CD4-positive, alpha-beta memory T cell (primary cell): ENCODE results near the gene ERI3. TPM values are rescaled to one million over a fixed set of nuclear protein-coding genes. Genes with fewer than 3 reads are reported as not detected.
A peak's percentile ranks its signal among the peaks of the same experiment; 100 is the strongest.

Experiments used
- CTCF ChIA-PET: fragments of 350-600 bp; sonication (Branson Sonifier 250); formaldehyde crosslinking; loops from one replicate; lab custom pipeline; 2021; ENCODE audit warnings: inconsistent platforms; ENCODE audit not compliant: partially characterized antibody; lab: Charles Lee
- POLR2A ChIA-PET: fragments of 350-600 bp; sonication (Branson Sonifier 250); formaldehyde crosslinking; loops from one replicate; lab custom pipeline; 2021; ENCODE audit not compliant: partially characterized antibody; lab: Charles Lee
- DNase-seq, 5 donors: peaks; one replicate each; pipeline versions ENCODE4 v3.0.0 to v3.0.0-alpha.2; 2020 to 2022; ENCODE audit warnings: mixed read lengths in 1 of 5
- H3K27ac ChIP-seq: one replicate; pipeline ENCODE4 v1.7.0; 2013; ENCODE audit warnings: low read depth, low read length
- H3K27me3 ChIP-seq: 2 replicates; pipeline ENCODE4 v1.7.0; 2013; ENCODE audit warnings: mild to moderate bottlenecking, low read length, moderate library complexity; ENCODE audit not compliant: insufficient read depth
- H3K36me3 ChIP-seq: 2 replicates; pipeline ENCODE4 v1.7.0; 2013; ENCODE audit warnings: mild to moderate bottlenecking, low read length, moderate library complexity; ENCODE audit not compliant: insufficient read depth
- H3K4me1 ChIP-seq: 2 replicates; pipeline ENCODE4 v1.7.0; 2013; ENCODE audit warnings: mild to moderate bottlenecking, low read length, moderate library complexity; ENCODE audit not compliant: insufficient read depth
- H3K4me3 ChIP-seq, 2 donors: one replicate each; pipeline ENCODE4 v1.7.0; 2013; ENCODE audit warnings: low read length in 2 of 2, mild to moderate bottlenecking in 1 of 2
- H3K9me3 ChIP-seq, 2 donors: one replicate each; pipeline ENCODE4 v1.7.0; 2013; ENCODE audit warnings: low read length in 2 of 2, control low read depth in 1 of 2; ENCODE audit not compliant: control insufficient read depth in 1 of 2
- H3K27ac Mint-ChIP-seq, 7 donors: one replicate each; pipeline ENCODE4 v1.8.0; 2020 to 2021; ENCODE audit warnings: mixed read lengths in 7 of 7, mild to moderate bottlenecking in 6 of 7, inconsistent platforms in 3 of 7, moderate library complexity in 3 of 7
- H3K27me3 Mint-ChIP-seq, 2 donors: one replicate each; pipeline ENCODE4 v1.8.0; 2020 to 2021; ENCODE audit warnings: mixed read lengths in 2 of 2
- H3K36me3 Mint-ChIP-seq, 2 donors: one replicate each; pipeline ENCODE4 v1.8.0; 2020 to 2021; ENCODE audit warnings: mixed read lengths in 2 of 2, inconsistent platforms in 1 of 2, mild to moderate bottlenecking in 1 of 2
- H3K4me1 Mint-ChIP-seq, 4 donors: one replicate each; pipeline ENCODE4 v1.8.0; 2020 to 2021; ENCODE audit warnings: mixed read lengths in 4 of 4, mild to moderate bottlenecking in 1 of 4
- H3K4me3 Mint-ChIP-seq, 8 donors: one replicate each; pipeline ENCODE4 v1.8.0; 2020 to 2021; ENCODE audit warnings: mixed read lengths in 8 of 8, mild to moderate bottlenecking in 7 of 8, moderate library complexity in 6 of 8, inconsistent platforms in 3 of 8
- H3K9me3 Mint-ChIP-seq, 8 donors: one replicate each; pipeline ENCODE4 v1.8.0; 2020 to 2021; ENCODE audit warnings: mixed read lengths in 8 of 8, mild to moderate bottlenecking in 5 of 8, inconsistent platforms in 3 of 8, moderate library complexity in 1 of 8
- intact Hi-C: fragments of 100-400 bp; cut with micrococcal nuclease; formaldehyde crosslinking; loops from one replicate; pipeline ENCODE4 v1.15.1; 2023
- polyA plus RNA-seq, 2 donors: library from polyadenylated mRNA; unstranded; fragments of 300-500 nt; fragmentation: Illumina TruSeq; gene quantifications; one replicate each; pipeline ENCODE4 v1.2.3, GENCODE V29; 2021
- total RNA-seq, 2 experiments: library from RNA; stranded (reverse); gene quantifications; one replicate each; pipeline ENCODE4 v1.2.3, GENCODE V29; 2021

Gene ERI3
- total and polyA plus RNA-seq, 4 experiments from 2014 or later = 26.4 to 59.4 (median 31.7) TPM

DNA sequence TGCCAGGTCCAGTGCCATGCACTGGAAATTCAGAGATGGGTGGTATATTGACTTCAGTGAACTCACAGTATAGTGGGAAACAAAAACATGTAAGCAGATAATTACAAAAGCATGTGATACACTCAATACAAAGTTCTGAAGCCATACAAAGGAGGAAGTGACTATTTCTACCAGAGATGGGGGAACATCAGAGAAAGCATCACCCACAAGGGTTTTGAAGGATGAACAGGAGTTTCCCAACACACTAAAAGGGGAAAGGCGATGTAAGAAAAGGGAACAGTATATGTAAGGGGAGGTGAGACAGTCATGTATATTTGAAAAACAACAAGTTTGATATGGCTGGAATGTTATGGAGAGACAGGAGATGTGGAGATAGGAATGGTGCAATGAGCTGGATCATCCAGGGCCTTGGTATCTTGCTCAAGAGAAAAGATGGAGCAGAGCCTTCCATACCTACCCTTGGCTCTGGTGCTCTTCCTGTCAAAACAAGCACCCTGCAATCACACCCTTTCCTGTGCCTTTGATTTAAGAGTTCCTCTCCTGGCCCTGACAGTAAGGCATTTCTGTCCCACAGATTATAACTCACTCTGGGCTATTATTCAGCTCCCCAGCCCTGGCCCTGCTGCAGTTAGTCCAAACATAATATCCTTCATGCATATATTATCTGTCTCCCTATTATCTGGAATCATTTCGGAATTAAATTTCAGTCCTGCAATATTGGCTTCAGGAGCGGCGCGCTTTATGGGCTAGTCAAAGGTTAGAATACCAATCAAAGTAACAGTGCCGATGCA lies 81.3 kb downstream of the ERI3 start:
- no peak for DNase-seq
- ChIA-PET CTCF (no interaction called here), POLR2A (no interaction called here)
- Mint-ChIP-seq H3K9me3 (no peaks in the 10 kb centered on the region), H3K36me3 (peaks cover 2 to 10% of the 10 kb centered on the region in 2 donors), H3K4me1 (peaks cover 0 to 24% (median 18%) of the 10 kb centered on the region in 4 donors), H3K27ac (peak overlapping the region in 3 of 7 donors; percentile 15 to 43 (median 22)), H3K4me3 (peak overlapping the region in 2 of 8 donors; percentile 3 to 32), H3K27me3 (no peaks in the 10 kb centered on the region)
- H3K27me3 ChIP-seq = no peaks in the 10 kb centered on the region
- peaks cover 22% of the 10 kb centered on the region for H3K4me1 ChIP-seq
- no peaks in the 10 kb centered on the region for H3K36me3 ChIP-seq
- intact Hi-C loops = no loop called here
- no peak overlapping the region for H3K4me3 ChIP-seq
- H3K9me3 ChIP-seq = no peaks in the 10 kb centered on the region
- H3K27ac ChIP-seq = no peak overlapping the region

DNA sequence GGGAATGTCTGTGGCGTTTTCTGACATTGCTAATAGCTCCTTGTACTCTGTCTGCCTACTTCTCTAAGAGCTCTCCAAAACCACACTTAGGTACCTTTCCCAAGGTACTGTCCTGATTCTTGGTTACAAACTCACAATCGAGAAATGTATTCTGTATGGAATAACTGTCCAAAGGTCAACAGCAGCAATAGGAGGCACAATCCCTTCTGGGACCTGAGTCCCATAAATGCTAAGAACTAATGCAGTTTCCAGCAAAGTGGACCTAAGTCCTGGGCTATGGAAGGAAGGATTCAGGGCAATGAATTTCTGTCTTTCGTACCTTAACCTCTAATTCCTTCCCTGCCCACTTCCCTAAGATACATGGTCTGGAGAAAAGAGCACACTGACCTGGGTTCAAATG lies 82.1 kb downstream of the ERI3 start:
- ChIA-PET POLR2A (no interaction called here), CTCF (interaction anchor here (1.0 kb wide), 1 partner anchor 53 kb away, joined by 3 read pairs; no protein-coding TSS in a partner anchor)
- Histone ChIP-seq H3K4me1 (peaks cover 22% of the 10 kb centered on the region), H3K9me3 (no peaks in the 10 kb centered on the region), H3K27ac (no peak overlapping the region), H3K4me3 (no peak overlapping the region), H3K27me3 (no peaks in the 10 kb centered on the region), H3K36me3 (no peaks in the 10 kb centered on the region)
- Mint-ChIP-seq H3K27ac (no peak overlapping the region), H3K36me3 (peaks cover 2 to 10% of the 10 kb centered on the region in 2 donors), H3K4me1 (peaks cover 0 to 24% (median 18%) of the 10 kb centered on the region in 4 donors), H3K9me3 (no peaks in the 10 kb centered on the region), H3K4me3 (no peak overlapping the region), H3K27me3 (no peaks in the 10 kb centered on the region)
- no peak for DNase-seq
- intact Hi-C loops = no loop called here

- DNase-seq = no peak
- no peaks in the 10 kb centered on the region for H3K9me3 ChIP-seq
- Mint-ChIP-seq H3K9me3 (no peaks in the 10 kb centered on the region), H3K27me3 (no peaks in the 10 kb centered on the region), H3K27ac (no peak overlapping the region), H3K36me3 (peaks cover 3 to 10% of the 10 kb centered on the region in 2 donors), H3K4me1 (peaks cover 0 to 26% (median 18%) of the 10 kb centered on the region in 4 donors), H3K4me3 (no peak overlapping the region)
- H3K27me3 ChIP-seq = no peaks in the 10 kb centered on the region
- no peak overlapping the region for H3K27ac ChIP-seq
- H3K4me3 ChIP-seq = no peak overlapping the region
- POLR2A ChIA-PET = no interaction called here
- CTCF ChIA-PET = no interaction called here
- intact Hi-C loops = no loop called here
- no peaks in the 10 kb centered on the region for H3K36me3 ChIP-seq
- peaks cover 22% of the 10 kb centered on the region for H3K4me1 ChIP-seq
Observed at GRCh38 chr1:44271646-44272045, 83.4 kb downstream of the ERI3 start.

- Histone ChIP-seq H3K27me3 (no peaks in the 10 kb centered on the region), H3K9me3 (no peaks in the 10 kb centered on the region), H3K36me3 (no peaks in the 10 kb centered on the region), H3K4me3 (no peak overlapping the region), H3K4me1 (peaks cover 22% of the 10 kb centered on the region), H3K27ac (no peak overlapping the region)
- Mint-ChIP-seq H3K36me3 (peaks cover 3 to 10% of the 10 kb centered on the region in 2 donors), H3K27ac (peak overlapping the region in 1 of 7 donors; percentile 19), H3K27me3 (no peaks in the 10 kb centered on the region), H3K4me3 (no peak overlapping the region), H3K4me1 (peaks cover 0 to 26% (median 18%) of the 10 kb centered on the region in 4 donors), H3K9me3 (no peaks in the 10 kb centered on the region)
- no peak for DNase-seq
- CTCF ChIA-PET = no interaction called here
- POLR2A ChIA-PET = no interaction called here
- intact Hi-C loops = no loop called here
Observed at GRCh38 chr1:44270686-44271628, 84.1 kb downstream of the ERI3 start.

GRCh38 chr1:44268054-44268453 lies 87.0 kb downstream of the ERI3 start:
- Mint-ChIP-seq H3K27ac (peak overlapping the region in 1 of 7 donors; percentile 42), H3K27me3 (no peaks in the 10 kb centered on the region), H3K36me3 (peaks cover 3 to 15% of the 10 kb centered on the region in 2 donors), H3K9me3 (no peaks in the 10 kb centered on the region), H3K4me3 (no peak overlapping the region), H3K4me1 (peaks cover 0 to 10% (median 0%) of the 10 kb centered on the region in 4 donors)
- Histone ChIP-seq H3K4me1 (no peaks in the 10 kb centered on the region), H3K9me3 (no peaks in the 10 kb centered on the region), H3K4me3 (no peak overlapping the region), H3K36me3 (no peaks in the 10 kb centered on the region), H3K27ac (no peak overlapping the region), H3K27me3 (no peaks in the 10 kb centered on the region)
- CTCF ChIA-PET = no interaction called here
- intact Hi-C loops = no loop called here
- no peak for DNase-seq
- POLR2A ChIA-PET = no interaction called here

- H3K27ac Mint-ChIP-seq = no peak overlapping the region
- H3K27me3 ChIP-seq = no peaks in the 10 kb centered on the region
- no peaks in the 10 kb centered on the region for H3K36me3 ChIP-seq
- peaks cover 0 to 10% (median 0%) of the 10 kb centered on the region in 4 donors for H3K4me1 Mint-ChIP-seq
- H3K4me3 ChIP-seq = no peak overlapping the region
- no peaks in the 10 kb centered on the region for H3K27me3 Mint-ChIP-seq
- H3K9me3 ChIP-seq = no peaks in the 10 kb centered on the region
- no peaks in the 10 kb centered on the region for H3K9me3 Mint-ChIP-seq
- H3K4me3 Mint-ChIP-seq = no peak overlapping the region
- H3K4me1 ChIP-seq = no peaks in the 10 kb centered on the region
- intact Hi-C loops = no loop called here
- H3K27ac ChIP-seq = no peak overlapping the region
- H3K36me3 Mint-ChIP-seq = peaks cover 3 to 15% of the 10 kb centered on the region in 2 donors
- POLR2A ChIA-PET = no interaction called here
- CTCF ChIA-PET = no interaction called here
- no peak for DNase-seq
Observed at GRCh38 chr1:44267438-44267837, 87.6 kb downstream of the ERI3 start.
